CD4-positive, alpha-beta memory T cell (primary cell): ENCODE results near the gene IGSF9. TPM values are rescaled to one million over a fixed set of nuclear protein-coding genes. Genes with fewer than 3 reads are reported as not detected.
A peak's percentile ranks its signal among the peaks of the same experiment; 100 is the strongest.

ENCODE experiments used
- CTCF ChIA-PET: fragments of 350-600 bp; sonication (Branson Sonifier 250); formaldehyde crosslinking; loops from one replicate; lab custom pipeline; 2021; ENCODE audit warnings: inconsistent platforms; ENCODE audit not compliant: partially characterized antibody; lab: Charles Lee
- POLR2A ChIA-PET: fragments of 350-600 bp; sonication (Branson Sonifier 250); formaldehyde crosslinking; loops from one replicate; lab custom pipeline; 2021; ENCODE audit not compliant: partially characterized antibody; lab: Charles Lee
- DNase-seq, 5 donors: peaks; one replicate each; pipeline versions ENCODE4 v3.0.0 to v3.0.0-alpha.2; 2020 to 2022; ENCODE audit warnings: mixed read lengths in 1 of 5
- H3K27ac ChIP-seq: one replicate; pipeline ENCODE4 v1.7.0; 2013; ENCODE audit warnings: low read depth, low read length
- H3K27me3 ChIP-seq: 2 replicates; pipeline ENCODE4 v1.7.0; 2013; ENCODE audit warnings: mild to moderate bottlenecking, low read length, moderate library complexity; ENCODE audit not compliant: insufficient read depth
- H3K36me3 ChIP-seq: 2 replicates; pipeline ENCODE4 v1.7.0; 2013; ENCODE audit warnings: mild to moderate bottlenecking, low read length, moderate library complexity; ENCODE audit not compliant: insufficient read depth
- H3K4me1 ChIP-seq: 2 replicates; pipeline ENCODE4 v1.7.0; 2013; ENCODE audit warnings: mild to moderate bottlenecking, low read length, moderate library complexity; ENCODE audit not compliant: insufficient read depth
- H3K4me3 ChIP-seq, 2 donors: one replicate each; pipeline ENCODE4 v1.7.0; 2013; ENCODE audit warnings: low read length in 2 of 2, mild to moderate bottlenecking in 1 of 2
- H3K9me3 ChIP-seq, 2 donors: one replicate each; pipeline ENCODE4 v1.7.0; 2013; ENCODE audit warnings: low read length in 2 of 2, control low read depth in 1 of 2; ENCODE audit not compliant: control insufficient read depth in 1 of 2
- H3K27ac Mint-ChIP-seq, 7 donors: one replicate each; pipeline ENCODE4 v1.8.0; 2020 to 2021; ENCODE audit warnings: mixed read lengths in 7 of 7, mild to moderate bottlenecking in 6 of 7, inconsistent platforms in 3 of 7, moderate library complexity in 3 of 7
- H3K27me3 Mint-ChIP-seq, 2 donors: one replicate each; pipeline ENCODE4 v1.8.0; 2020 to 2021; ENCODE audit warnings: mixed read lengths in 2 of 2
- H3K36me3 Mint-ChIP-seq, 2 donors: one replicate each; pipeline ENCODE4 v1.8.0; 2020 to 2021; ENCODE audit warnings: mixed read lengths in 2 of 2, inconsistent platforms in 1 of 2, mild to moderate bottlenecking in 1 of 2
- H3K4me1 Mint-ChIP-seq, 4 donors: one replicate each; pipeline ENCODE4 v1.8.0; 2020 to 2021; ENCODE audit warnings: mixed read lengths in 4 of 4, mild to moderate bottlenecking in 1 of 4
- H3K4me3 Mint-ChIP-seq, 8 donors: one replicate each; pipeline ENCODE4 v1.8.0; 2020 to 2021; ENCODE audit warnings: mixed read lengths in 8 of 8, mild to moderate bottlenecking in 7 of 8, moderate library complexity in 6 of 8, inconsistent platforms in 3 of 8
- H3K9me3 Mint-ChIP-seq, 8 donors: one replicate each; pipeline ENCODE4 v1.8.0; 2020 to 2021; ENCODE audit warnings: mixed read lengths in 8 of 8, mild to moderate bottlenecking in 5 of 8, inconsistent platforms in 3 of 8, moderate library complexity in 1 of 8
- intact Hi-C: fragments of 100-400 bp; cut with micrococcal nuclease; formaldehyde crosslinking; loops from one replicate; pipeline ENCODE4 v1.15.1; 2023
- polyA plus RNA-seq, 2 donors: library from polyadenylated mRNA; unstranded; fragments of 300-500 nt; fragmentation: Illumina TruSeq; gene quantifications; one replicate each; pipeline ENCODE4 v1.2.3, GENCODE V29; 2021
- total RNA-seq, 2 experiments: library from RNA; stranded (reverse); gene quantifications; one replicate each; pipeline ENCODE4 v1.2.3, GENCODE V29; 2021

IGSF9 gene
- total and polyA plus RNA-seq, 4 experiments from 2014 or later, result not detected

- Mint-ChIP-seq H3K27ac (peak overlapping the region in 3 of 7 donors; percentile 12 to 87 (median 65)), H3K9me3 (no peaks in the 10 kb centered on the region), H3K36me3 (no peaks in the 10 kb centered on the region), H3K4me1 (peaks cover 8 to 12% (median 10%) of the 10 kb centered on the region in 4 donors), H3K27me3 (peaks cover 27 to 35% of the 10 kb centered on the region in 2 donors), H3K4me3 (peak overlapping the region; percentile 17 to 86 (median 68))
- Histone ChIP-seq H3K4me3 (peak overlapping the region in 1 of 2 donors; percentile 38), H3K36me3 (no peaks in the 10 kb centered on the region), H3K27ac (no peak overlapping the region), H3K4me1 (peaks cover 13% of the 10 kb centered on the region), H3K27me3 (peaks cover 21% of the 10 kb centered on the region), H3K9me3 (no peaks in the 10 kb centered on the region)
- POLR2A ChIA-PET, result interaction anchor here (1.4 to 1.8 kb wide), 3 partner anchors 8 to 21 kb away, joined by 3 to 17 read pairs (median 4); partner anchors contain the start of gene TAGLN2
- intact Hi-C loops, result loop anchor here (1.0 to 2.0 kb wide), 5 partner anchors 9 to 165 kb away; partner anchors contain the start of genes DUSP23 and TAGLN2
- CTCF ChIA-PET, result interaction anchor here (0.6 to 3.0 kb wide), 12 partner anchors 9 to 155 kb away, joined by 3 to 18 read pairs (median 5); no protein-coding TSS in a partner anchor
- DNase-seq, result no peak
These were observed 574 bp downstream of the IGSF9 start for GRCh38 chr1:159944623-159945455.

GRCh38 chr1:159943908-159944622 is 1.3 kb downstream of the IGSF9 start:
- peaks cover 13% of the 10 kb centered on the region for H3K4me1 ChIP-seq
- H3K27me3 ChIP-seq, result peaks cover 21% of the 10 kb centered on the region
- H3K36me3 ChIP-seq, result no peaks in the 10 kb centered on the region
- no peaks in the 10 kb centered on the region for H3K9me3 ChIP-seq
- ChIA-PET POLR2A (interaction anchor here (1.5 kb wide), 1 partner anchor 19 kb away, joined by 4 read pairs; the partner anchor contains the start of gene TAGLN2), CTCF (interaction anchor here (0.6 to 2.2 kb wide), 3 partner anchors 52 to 145 kb away, joined by 3 to 9 read pairs (median 6); no protein-coding TSS in a partner anchor)
- peaks cover 28 to 35% of the 10 kb centered on the region in 2 donors for H3K27me3 Mint-ChIP-seq
- no peak overlapping the region for H3K27ac ChIP-seq
- H3K27ac Mint-ChIP-seq, result no peak overlapping the region
- H3K4me1 Mint-ChIP-seq, result peaks cover 8 to 12% (median 10%) of the 10 kb centered on the region in 4 donors
- no peak overlapping the region for H3K4me3 ChIP-seq
- peak overlapping the region in 1 of 8 donors; percentile 6 for H3K4me3 Mint-ChIP-seq
- no peaks in the 10 kb centered on the region for H3K36me3 Mint-ChIP-seq
- intact Hi-C loops, result loop anchor here (2.0 kb wide), 1 partner anchor 51 kb away; no protein-coding TSS in a partner anchor
- H3K9me3 Mint-ChIP-seq, result no peaks in the 10 kb centered on the region
- no peak for DNase-seq

- intact Hi-C loops, result no loop called here
- no peak overlapping the region for H3K4me3 Mint-ChIP-seq
- Histone ChIP-seq H3K36me3 (no peaks in the 10 kb centered on the region), H3K9me3 (no peaks in the 10 kb centered on the region), H3K4me3 (no peak overlapping the region), H3K4me1 (peaks cover 13% of the 10 kb centered on the region), H3K27ac (no peak overlapping the region), H3K27me3 (peaks cover 21% of the 10 kb centered on the region)
- H3K36me3 Mint-ChIP-seq, result no peaks in the 10 kb centered on the region
- H3K9me3 Mint-ChIP-seq, result no peaks in the 10 kb centered on the region
- no peak overlapping the region for H3K27ac Mint-ChIP-seq
- DNase-seq, result no peak
- POLR2A ChIA-PET, result interaction anchor here (1.5 kb wide), 1 partner anchor 18 kb away, joined by 4 read pairs; the partner anchor contains the start of gene TAGLN2
- peaks cover 31 to 37% of the 10 kb centered on the region in 2 donors for H3K27me3 Mint-ChIP-seq
- CTCF ChIA-PET, result interaction anchor here (2.2 kb wide), 1 partner anchor 51 kb away, joined by 9 read pairs; no protein-coding TSS in a partner anchor
- H3K4me1 Mint-ChIP-seq, result peaks cover 10 to 12% (median 10%) of the 10 kb centered on the region in 4 donors
These were observed 2.2 kb downstream of the IGSF9 start for GRCh38 chr1:159943278-159943640.

GRCh38 chr1:159942632-159943277 is 2.7 kb downstream of the IGSF9 start:
- Mint-ChIP-seq H3K4me1 (peaks cover 10 to 12% (median 10%) of the 10 kb centered on the region in 4 donors), H3K27ac (no peak overlapping the region), H3K36me3 (no peaks in the 10 kb centered on the region), H3K27me3 (peaks cover 29 to 38% of the 10 kb centered on the region in 2 donors), H3K4me3 (no peak overlapping the region), H3K9me3 (no peaks in the 10 kb centered on the region)
- H3K27ac ChIP-seq, result no peak overlapping the region
- DNase-seq, result no peak
- ChIA-PET POLR2A (no interaction called here), CTCF (interaction anchor here (2.2 kb wide), 1 partner anchor 50 kb away, joined by 9 read pairs; no protein-coding TSS in a partner anchor)
- H3K27me3 ChIP-seq, result peaks cover 21% of the 10 kb centered on the region
- intact Hi-C loops, result no loop called here
- H3K9me3 ChIP-seq, result no peaks in the 10 kb centered on the region
- H3K4me1 ChIP-seq, result peaks cover 13% of the 10 kb centered on the region
- H3K36me3 ChIP-seq, result no peaks in the 10 kb centered on the region
- H3K4me3 ChIP-seq, result no peak overlapping the region

GRCh38 chr1:159941591-159942560 is 3.5 kb downstream of the IGSF9 start:
- Histone ChIP-seq H3K4me1 (peaks cover 18% of the 10 kb centered on the region), H3K4me3 (no peak overlapping the region), H3K27ac (no peak overlapping the region), H3K9me3 (no peaks in the 10 kb centered on the region), H3K27me3 (peaks cover 21% of the 10 kb centered on the region), H3K36me3 (no peaks in the 10 kb centered on the region)
- H3K4me1 Mint-ChIP-seq, result peaks cover 10 to 12% (median 10%) of the 10 kb centered on the region in 4 donors
- H3K27ac Mint-ChIP-seq, result peak overlapping the region in 2 of 7 donors; percentile 12 to 45
- ChIA-PET POLR2A (no interaction called here), CTCF (interaction anchor here (1.0 to 10.8 kb wide), 5 partner anchors 16 to 143 kb away, joined by 3 to 120 read pairs (median 3); partner anchors contain the start of gene TAGLN2)
- H3K4me3 Mint-ChIP-seq, result no peak overlapping the region
- no peak for DNase-seq
- peaks cover 29 to 38% of the 10 kb centered on the region in 2 donors for H3K27me3 Mint-ChIP-seq
- no peaks in the 10 kb centered on the region for H3K9me3 Mint-ChIP-seq
- H3K36me3 Mint-ChIP-seq, result no peaks in the 10 kb centered on the region
- intact Hi-C loops, result no loop called here

GRCh38 chr1:159941141-159941540 is 4.3 kb downstream of the IGSF9 start:
- no peaks in the 10 kb centered on the region for H3K9me3 ChIP-seq
- peaks cover 25% of the 10 kb centered on the region for H3K4me1 ChIP-seq
- H3K36me3 Mint-ChIP-seq, result no peaks in the 10 kb centered on the region
- peaks cover 21% of the 10 kb centered on the region for H3K27me3 ChIP-seq
- H3K36me3 ChIP-seq, result no peaks in the 10 kb centered on the region
- peaks cover 10 to 15% (median 12%) of the 10 kb centered on the region in 4 donors for H3K4me1 Mint-ChIP-seq
- H3K4me3 ChIP-seq, result no peak overlapping the region
- no peak for DNase-seq
- H3K27ac Mint-ChIP-seq, result no peak overlapping the region
- H3K9me3 Mint-ChIP-seq, result no peaks in the 10 kb centered on the region
- intact Hi-C loops, result no loop called here
- H3K27me3 Mint-ChIP-seq, result peaks cover 29 to 38% of the 10 kb centered on the region in 2 donors
- no peak overlapping the region for H3K27ac ChIP-seq
- ChIA-PET POLR2A (interaction anchor here (1.1 kb wide), 1 partner anchor 16 kb away, joined by 3 read pairs; the partner anchor contains the start of gene TAGLN2), CTCF (interaction anchor here (1.0 to 10.8 kb wide), 5 partner anchors 16 to 142 kb away, joined by 3 to 120 read pairs (median 3); partner anchors contain the start of gene TAGLN2)
- H3K4me3 Mint-ChIP-seq, result no peak overlapping the region
